Thymus (tissue), 11 donors: ENCODE measurements around the gene ARSK. TPM values are rescaled to one million over a fixed set of nuclear protein-coding genes. Genes with fewer than 3 reads are reported as not detected.
"Not testable (repeated sequence)": the region's sequence is repeated elsewhere in the genome, so short reads cannot be mapped to it uniquely, and the experiment has no call there.

ENCODE experiments used
- DNase-seq, 9 donors: peaks; one replicate each; pipeline ENCODE4 v3.0.0-alpha.2; 2013; ENCODE audit warnings: low spot score in 9 of 9, low read depth in 6 of 9, missing footprints in 1 of 9
- H3K27ac ChIP-seq, 2 donors: one replicate each; pipeline ENCODE4 v1.5.1; 2013; ENCODE audit warnings: control low read depth in 1 of 2, low read depth in 1 of 2, low read length in 1 of 2, mild to moderate bottlenecking in 1 of 2, moderate library complexity in 1 of 2
- H3K27me3 ChIP-seq, 2 donors: one replicate each; pipeline ENCODE4 v1.5.1; 2013; ENCODE audit warnings: low read length in 1 of 2; ENCODE audit not compliant: control insufficient read depth in 2 of 2, insufficient read depth in 1 of 2
- H3K36me3 ChIP-seq, 2 donors: one replicate each; pipeline ENCODE4 v1.5.1; 2013; ENCODE audit warnings: low read length in 1 of 2, mild to moderate bottlenecking in 1 of 2, moderate library complexity in 1 of 2; ENCODE audit not compliant: control insufficient read depth in 2 of 2, insufficient read depth in 2 of 2
- H3K4me1 ChIP-seq, 2 donors: one replicate each; pipeline ENCODE4 v1.5.1; 2013; ENCODE audit warnings: low read length in 2 of 2; ENCODE audit not compliant: control insufficient read depth in 2 of 2, insufficient read depth in 2 of 2
- H3K4me3 ChIP-seq, 2 donors: one replicate each; pipeline ENCODE4 v1.5.1; 2013; ENCODE audit warnings: low read length in 2 of 2, control low read depth in 1 of 2, mild to moderate bottlenecking in 1 of 2
- H3K9me3 ChIP-seq, 2 donors: one replicate each; pipeline ENCODE4 v1.5.1; 2013; ENCODE audit warnings: low read length in 1 of 2, mild to moderate bottlenecking in 1 of 2; ENCODE audit not compliant: control insufficient read depth in 2 of 2, insufficient read depth in 1 of 2
- WGBS: extraction: QIAGEN DNeasy Blood & Tissue Kit; methylation state at CpG from one replicate; pipeline ENCODE4 v1.1.7; 2013; 5-methylcytosine and 5-hydroxymethylcytosine counted together
- polyA plus RNA-seq: library from polyadenylated mRNA; stranded (reverse); fragments of 200-250 nt; gene quantifications from one replicate; pipeline ENCODE4 v1.2.3, GENCODE V29; 2013
- total RNA-seq: library from RNA; stranded (reverse); fragments of 120-200 nt; gene quantifications from one replicate; pipeline ENCODE4 v1.2.4, GENCODE V29; 2013
- donor health status: healthy.

The ARSK gene
- total and polyA plus RNA-seq, 2 donors, result 4.6 to 5.3 TPM

DNA sequence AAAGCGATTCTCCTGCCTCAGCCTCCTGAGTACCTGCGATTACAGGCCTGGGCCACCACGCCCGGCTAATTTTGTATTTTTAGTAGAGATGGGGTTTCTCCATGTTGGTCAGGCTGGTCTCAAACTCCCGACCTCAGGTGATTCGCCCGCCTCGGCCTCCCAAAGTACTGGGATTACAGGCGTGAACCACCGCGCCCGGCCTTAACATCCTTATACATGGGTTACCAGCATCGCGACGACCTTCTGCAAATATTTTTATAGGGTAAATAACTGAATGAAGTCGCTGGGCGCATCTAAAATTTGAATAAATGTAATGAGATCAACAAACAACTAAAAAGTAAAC is 91.3 kb downstream of the ARSK start:
- H3K27ac ChIP-seq, result peak overlapping the region; percentile 95 to 98
- DNase-seq, H3K36me3 ChIP-seq, H3K9me3 ChIP-seq, H3K27me3 ChIP-seq: not testable (repeated sequence)
- peaks cover 6 to 20% of the 10 kb centered on the region in 2 donors for H3K4me1 ChIP-seq
- 93% methylated on average over 17 of the region's 17 CpGs for WGBS
- peak overlapping the region; percentile 63 to 73 for H3K4me3 ChIP-seq

DNA sequence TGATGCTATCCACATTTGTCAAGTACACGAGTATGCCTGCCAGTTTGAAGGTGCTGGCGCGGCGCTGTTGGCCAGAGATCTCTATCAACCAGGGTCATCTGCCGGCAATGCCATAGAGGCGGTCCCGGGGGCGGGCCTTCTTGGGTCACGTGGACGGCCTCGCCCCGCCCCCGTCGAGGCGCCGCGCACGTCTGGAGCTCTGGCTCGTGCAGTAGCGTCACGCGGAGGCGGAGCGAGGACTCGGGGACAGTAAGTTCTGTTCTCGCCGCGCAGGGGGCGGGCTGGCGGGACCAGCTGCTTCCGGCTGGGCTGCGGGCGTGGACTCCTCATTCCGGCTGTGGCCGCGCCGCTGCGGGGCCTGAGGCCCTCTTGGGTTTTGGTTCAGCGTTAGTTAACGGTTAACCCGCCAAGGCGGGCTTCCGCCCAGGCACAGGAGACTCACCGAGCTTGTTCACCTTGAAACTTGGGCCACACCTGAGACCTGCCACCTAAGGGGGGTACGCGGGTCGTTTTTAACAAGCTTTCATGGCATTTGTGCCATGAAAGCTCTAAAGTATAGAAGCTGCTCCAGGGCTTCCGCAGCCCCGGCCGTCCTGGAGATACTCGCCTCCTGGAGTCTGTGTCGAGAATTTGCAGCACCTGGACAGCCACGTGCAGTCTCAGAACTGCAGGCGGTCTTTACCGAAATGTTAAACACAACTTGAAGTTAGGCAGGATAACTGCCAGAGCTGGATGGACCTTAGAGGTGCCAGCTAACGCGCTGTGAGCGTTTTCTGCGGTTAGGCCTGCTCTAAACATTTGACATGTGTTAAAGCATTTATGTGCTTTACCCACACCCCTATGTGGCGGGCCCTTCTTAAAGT is 91.9 kb downstream of the ARSK start, which contains the start of gene RFESD:
Gene RFESD, plus strand, starts transcription at position 209 of the 863 bp plus-strand sequence. CDS start 5,495 bp downstream, outside the sequence.
- peak; percentile 70 to 95 (median 86) for DNase-seq
- Histone ChIP-seq H3K4me1 (peaks cover 6 to 20% of the 10 kb centered on the region in 2 donors), H3K27me3 (no peaks in the 10 kb centered on the region), H3K4me3 (peak within 1 kb of the TSS; percentile 63 to 73), H3K36me3 (no peaks in the 10 kb centered on the region), H3K9me3 (peaks cover 0 to 3% of the 10 kb centered on the region in 2 donors), H3K27ac (peak within 1 kb of the TSS; percentile 95 to 98)
- 1% methylated on average over 60 of the region's 60 CpGs for WGBS

DNA sequence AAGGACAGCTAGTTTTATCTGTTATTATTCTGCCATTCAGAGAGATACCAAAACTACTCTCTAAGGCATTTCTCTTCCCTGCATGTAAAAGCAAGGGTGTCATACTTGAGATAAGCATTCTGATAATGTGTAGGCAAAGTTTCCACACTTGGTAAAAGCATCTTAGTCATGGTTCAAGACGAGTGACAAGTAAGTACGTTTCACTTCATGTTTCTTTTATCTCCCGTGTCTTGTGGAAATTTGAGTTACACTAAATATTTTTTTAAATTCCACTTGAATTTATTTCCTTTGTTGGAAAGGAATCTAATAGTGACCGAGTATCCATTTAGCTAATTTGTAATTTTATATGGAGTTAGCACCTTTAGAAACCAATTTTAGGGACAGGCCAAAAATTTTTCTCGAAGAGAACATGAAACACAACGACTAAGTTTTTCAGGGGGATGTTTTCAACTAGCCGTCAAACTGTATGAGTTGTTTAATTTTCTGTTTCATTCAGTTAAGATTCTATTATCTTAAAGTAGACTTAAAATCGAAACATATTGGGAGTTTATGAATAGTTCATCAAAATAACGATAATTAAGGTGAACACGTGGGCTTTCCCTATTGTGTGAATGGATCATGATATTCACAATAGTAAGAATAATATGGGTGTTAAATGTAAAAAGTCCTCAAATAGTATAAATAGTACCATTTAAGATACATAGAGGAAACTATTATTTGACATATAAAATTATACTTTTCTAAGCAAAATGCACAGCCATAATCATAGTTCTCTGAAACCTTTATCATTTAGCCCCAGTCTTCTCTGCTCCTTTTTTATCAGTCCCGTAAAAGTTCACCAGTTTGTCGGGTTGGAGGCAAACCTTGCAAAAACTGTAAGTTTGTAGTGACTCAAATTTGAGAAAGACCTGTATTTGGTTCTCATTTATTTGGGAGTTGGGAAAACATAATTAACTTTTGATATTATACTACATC is 93.3 kb downstream of the ARSK start:
- peak overlapping the region in 1 of 2 donors; percentile 95 for H3K27ac ChIP-seq
- no peak overlapping the region for H3K4me3 ChIP-seq
- peak in 2 of 9 donors; percentile 24 to 58 for DNase-seq
- peaks cover 3 to 4% of the 10 kb centered on the region in 2 donors for H3K36me3 ChIP-seq
- no peaks in the 10 kb centered on the region for H3K27me3 ChIP-seq
- peaks cover 6 to 20% of the 10 kb centered on the region in 2 donors for H3K4me1 ChIP-seq
- H3K9me3 ChIP-seq, result peaks cover 0 to 3% of the 10 kb centered on the region in 2 donors
- 71% methylated on average over 12 of the region's 12 CpGs for WGBS

DNA sequence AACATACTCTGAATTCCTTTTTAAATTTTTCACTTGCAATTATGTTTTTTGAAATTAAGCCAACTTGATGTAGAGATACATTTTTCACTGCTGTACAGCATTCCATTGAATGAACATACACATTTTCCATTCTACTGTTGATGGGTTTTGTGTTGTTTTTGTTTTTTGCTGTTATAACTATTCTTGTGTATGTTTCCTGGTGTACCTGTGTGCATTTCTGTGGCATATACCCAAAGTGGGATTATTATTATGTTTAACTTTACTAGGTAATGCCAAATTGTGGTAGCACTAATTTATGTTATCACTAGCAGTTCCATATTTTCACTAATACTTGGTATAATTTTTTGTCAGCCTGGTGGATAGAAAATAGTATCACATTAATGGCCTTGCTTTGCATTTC is 94.4 kb downstream of the ARSK start:
- peaks cover 4% of the 10 kb centered on the region in 2 donors for H3K36me3 ChIP-seq
- no peaks in the 10 kb centered on the region for H3K27me3 ChIP-seq
- H3K4me1 ChIP-seq, result peaks cover 4 to 17% of the 10 kb centered on the region in 2 donors
- H3K27ac ChIP-seq, result no peak overlapping the region
- peaks cover 0 to 3% of the 10 kb centered on the region in 2 donors for H3K9me3 ChIP-seq
- DNase-seq, result no peak
- no peak overlapping the region for H3K4me3 ChIP-seq

DNA sequence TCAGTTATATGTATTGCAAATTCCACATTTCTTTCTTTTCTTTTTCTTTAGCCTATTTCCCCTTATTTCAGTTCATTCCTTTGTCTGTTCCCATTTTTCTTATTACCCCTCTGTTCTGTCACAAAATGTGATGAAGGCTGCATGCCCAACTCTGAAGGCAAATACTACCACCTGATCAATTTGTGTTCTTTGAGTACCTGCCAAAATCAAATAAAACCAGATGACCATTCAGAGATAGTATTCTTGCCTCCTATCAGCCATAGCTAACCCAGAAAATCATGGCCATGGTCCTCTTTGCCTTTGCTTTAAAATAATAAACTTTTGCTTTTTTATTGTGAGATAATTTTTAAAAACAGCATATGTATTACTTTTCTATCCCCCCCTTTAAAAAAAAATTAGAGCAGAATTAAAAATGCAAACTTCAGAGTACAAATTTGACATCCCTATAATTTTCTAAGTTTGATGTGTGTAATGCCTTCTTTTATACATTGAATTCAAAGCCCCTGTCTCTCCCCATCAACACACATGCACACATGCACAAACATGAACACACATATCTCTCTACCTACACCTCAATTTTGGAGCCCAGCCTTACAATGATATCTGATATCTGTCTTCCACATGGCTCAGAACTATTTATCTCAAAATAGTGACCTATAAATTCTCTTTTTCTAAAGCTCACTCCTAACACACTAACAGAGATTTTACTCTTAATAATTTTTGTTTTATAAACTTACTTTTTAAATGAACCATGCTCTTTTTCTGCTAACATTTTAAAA is 95.1 kb downstream of the ARSK start:
- DNase-seq, result no peak
- no peak overlapping the region for H3K27ac ChIP-seq
- H3K9me3 ChIP-seq, result peaks cover 0 to 3% of the 10 kb centered on the region in 2 donors

DNA sequence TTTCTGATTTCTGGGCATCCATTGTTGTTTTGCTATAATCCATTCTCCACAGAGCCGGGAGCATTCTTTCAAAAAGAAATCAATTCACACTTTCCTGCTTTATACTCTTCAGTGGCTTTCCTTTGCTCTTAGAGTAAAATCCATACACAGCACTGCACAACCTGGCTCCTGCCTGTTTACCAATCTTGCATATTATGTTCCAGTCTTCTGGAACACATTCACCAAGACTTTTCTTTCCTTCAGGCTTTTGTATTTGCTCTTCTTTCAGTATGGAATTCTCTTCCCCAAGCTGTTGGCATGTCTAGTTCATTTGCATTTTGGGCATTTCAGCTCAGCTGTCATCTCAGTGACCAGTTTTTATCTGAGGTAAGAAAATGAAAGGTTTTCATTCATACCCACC is 97.9 kb downstream of the ARSK start:
- WGBS, result 99% methylated on average over 1 of the region's 1 CpG
- H3K9me3 ChIP-seq, result no peaks in the 10 kb centered on the region
- peaks cover 3 to 5% of the 10 kb centered on the region in 2 donors for H3K4me1 ChIP-seq
- H3K27me3 ChIP-seq, result no peaks in the 10 kb centered on the region
- no peak overlapping the region for H3K27ac ChIP-seq
- no peak overlapping the region for H3K4me3 ChIP-seq
- DNase-seq, result no peak
- H3K36me3 ChIP-seq, result peaks cover 4% of the 10 kb centered on the region in 2 donors

More for the DNA sequence above, 95.1 kb downstream of the ARSK start:
- H3K36me3 ChIP-seq, result peaks cover 4% of the 10 kb centered on the region in 2 donors
- H3K27me3 ChIP-seq, result no peaks in the 10 kb centered on the region
- peaks cover 3 to 15% of the 10 kb centered on the region in 2 donors for H3K4me1 ChIP-seq
- no peak overlapping the region for H3K4me3 ChIP-seq

DNA sequence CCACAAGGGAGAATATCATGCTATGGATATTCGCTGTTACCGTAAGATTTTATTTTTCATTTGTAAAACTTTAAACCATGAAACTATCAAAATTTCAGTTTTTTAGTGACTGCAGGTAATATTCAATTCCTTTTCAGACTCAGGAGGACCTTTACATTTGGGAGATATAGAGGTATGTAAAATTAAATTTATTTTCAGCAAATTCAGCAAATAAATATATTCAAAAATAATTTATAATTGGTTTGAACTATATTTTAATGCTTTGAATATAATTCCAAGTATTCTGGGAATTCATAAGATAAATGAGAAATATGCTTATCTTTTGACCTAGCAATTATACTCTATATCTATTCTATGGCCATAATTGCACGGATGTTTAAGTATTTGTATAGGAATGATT is 99.3 kb downstream of the ARSK start:
- 98% methylated on average over 3 of the region's 3 CpGs for WGBS
- H3K9me3 ChIP-seq, result no peaks in the 10 kb centered on the region
- no peak overlapping the region for H3K27ac ChIP-seq
- H3K36me3 ChIP-seq, result peaks cover 4% of the 10 kb centered on the region in 2 donors
- H3K27me3 ChIP-seq, result no peaks in the 10 kb centered on the region
- H3K4me1 ChIP-seq, result peaks cover 3 to 5% of the 10 kb centered on the region in 2 donors
- H3K4me3 ChIP-seq, result no peak overlapping the region
- no peak for DNase-seq
